Spleen (tissue), 11 donors: Measurements from ENCODE around the gene SURF1. TPM values are rescaled to one million over a fixed set of nuclear protein-coding genes. Genes with fewer than 3 reads are reported as not detected.

Source experiments
- DNase-seq: peaks from one replicate; pipeline ENCODE4 v3.0.0-alpha.2; 2020
- H3K27ac ChIP-seq, 8 donors: fragments of 200-600 bp; sonication (generic) in 7 of 8; 1 replicate in 4 of 8; 2 replicates in 4 of 8; pipeline versions ENCODE4 v1.5.0 to v1.8.0; 2016 to 2021; ENCODE audit warnings: inconsistent platforms in 4 of 8, mild to moderate bottlenecking in 4 of 8, moderate library complexity in 1 of 8
- H3K27me3 ChIP-seq, 7 donors: fragments of 200-600 bp; sonication (generic) in 6 of 7; replicated peaks in 1 of 7; 1 replicate in 4 of 7; 2 replicates in 3 of 7; pipeline versions ENCODE4 v1.5.0 to v1.8.0; 2016 to 2021; ENCODE audit warnings: inconsistent platforms in 3 of 7, mild to moderate bottlenecking in 1 of 7
- H3K36me3 ChIP-seq, 6 donors: fragments of 200-600 bp; sonication (generic) in 5 of 6; 1 replicate in 4 of 6; 2 replicates in 2 of 6; pipeline versions ENCODE4 v1.5.0 to v1.8.0; 2016 to 2021; ENCODE audit warnings: inconsistent platforms in 2 of 6
- H3K4me1 ChIP-seq, 6 donors: fragments of 200-600 bp; sonication (generic) in 5 of 6; 1 replicate in 3 of 6; 2 replicates in 3 of 6; pipeline versions ENCODE4 v1.5.0 to v1.8.0; 2016 to 2021; ENCODE audit warnings: inconsistent platforms in 3 of 6
- H3K4me3 ChIP-seq, 8 donors: fragments of 200-600 bp; sonication (generic) in 7 of 8; 1 replicate in 4 of 8; 2 replicates in 4 of 8; pipeline versions ENCODE4 v1.5.0 to v1.8.0; 2016 to 2021; ENCODE audit warnings: inconsistent platforms in 4 of 8, mild to moderate bottlenecking in 4 of 8, moderate library complexity in 2 of 8
- H3K9me3 ChIP-seq, 8 donors: fragments of 200-600 bp; sonication (generic) in 7 of 8; 1 replicate in 4 of 8; 2 replicates in 4 of 8; pipeline versions ENCODE4 v1.5.0 to v1.8.0; 2016 to 2021; ENCODE audit warnings: inconsistent platforms in 4 of 8
- CTCF ChIP-seq, 11 experiments: fragments of 200-600 bp in 7 of 11; fragments of 450-650 bp in 4 of 11; sonication (generic) in 4 of 11; IDR thresholded peaks in 8 of 11; conservative IDR thresholded peaks in 3 of 11; 1 replicate in 7 of 11; 2 replicates in 4 of 11; pipeline versions ENCODE4 v1.4.0 to v1.8.0; 2016 to 2021; ENCODE audit warnings: antibody characterized with exemption in 11 of 11, inconsistent platforms in 4 of 11, mild to moderate bottlenecking in 1 of 11
- POLR2A ChIP-seq, 3 donors: fragments of 450-650 bp; IDR thresholded peaks; one replicate each; pipeline ENCODE4 v1.5.1; 2017; ENCODE audit warnings: antibody characterized with exemption in 3 of 3, mild to moderate bottlenecking in 1 of 3
- POLR2AphosphoS5 ChIP-seq, 3 donors: sonication (generic); formaldehyde crosslinking; IDR thresholded peaks; one replicate each; pipeline ENCODE4 v1.5.1; 2017; ENCODE audit warnings: antibody characterized with exemption in 3 of 3
- WGBS, 5 donors: extraction: QIAGEN DNeasy Blood & Tissue Kit in 3 of 5; methylation state at CpG; one replicate each; pipeline versions ENCODE4 v1.1.5 to v1.1.7; 2013 to 2018; 5-methylcytosine and 5-hydroxymethylcytosine counted together
- intact Hi-C: fragments of 100-400 bp; cut with DNase I; formaldehyde crosslinking; loops from one replicate; pipeline ENCODE4 v1.15.0; 2023; ENCODE audit warnings: low total_unique reads
- polyA plus RNA-seq, 3 donors: library from polyadenylated mRNA; stranded (reverse); fragments of 200-250 nt; gene quantifications; one replicate each; pipeline ENCODE4 v1.2.1, GENCODE V29; 2013
- total RNA-seq, 7 donors: library from RNA; depleted of rRNA in 3 of 7; stranded (reverse); fragments of >200 nt in 3 of 7; fragmentation: NEBNext Ultra II Directional in 4 of 7; extraction: Animal tissue kit (Norgen Biotek cat#: 25700) in 4 of 7; gene quantifications; one replicate each; pipeline versions ENCODE4 v1.1.0 to v1.2.1, GENCODE V29; 2016 to 2021
- donor health status: healthy with polysubstance abuse.
- donor health status: DM: no; HTN: no; CAD: no; lungs with moderate emphysema.
- donor health status: DM: no; HTN: no; CAD: no.
- donor health status: Bipolar disorder and iron deficiency.
- donor health status: healthy.
- donor health status: DM: no; HTN: no; CAD: no.
- donor health status: DM: yes; HTN: yes; CAD: no.

SURF1 gene
- total and polyA plus RNA-seq, 10 donors = 31.4 to 75.6 (median 36.2) TPM

- intact Hi-C loops = no loop called here
- Histone ChIP-seq H3K27ac (peak overlapping the region in 1 of 8 donors; percentile 16), H3K4me1 (peaks cover 42 to 75% (median 58%) of the 10 kb centered on the region in 6 donors), H3K36me3 (peaks cover 0 to 99% (median 50%) of the 10 kb centered on the region in 6 donors), H3K27me3 (no peaks in the 10 kb centered on the region), H3K9me3 (no peaks in the 10 kb centered on the region), H3K4me3 (no peak overlapping the region)
- no peak for DNase-seq
- 87 to 94% (median 89%) methylated on average over 10 of the region's 10 CpGs for WGBS, 5 donors
- TF ChIP-seq POLR2A (IDR thresholded peaks at IDR 0.05) = no peak
- peak in 1 of 3 donors; percentile 7 for TF ChIP-seq POLR2AphosphoS5 (IDR thresholded peaks at IDR 0.05)
Observed at GRCh38 chr9:133367778-133368177, 11.5 kb upstream of the SURF1 start.

- no peak overlapping the region for H3K4me3 ChIP-seq
- TF ChIP-seq POLR2AphosphoS5 (IDR thresholded peaks at IDR 0.05) (no peak), POLR2A (IDR thresholded peaks at IDR 0.05) (no peak), CTCF (IDR thresholded peaks at IDR 0.05 in 8 of 11, conservative IDR thresholded peaks at IDR 0.05 in 3 of 11) (no peak)
- WGBS, 5 donors = 89 to 95% (median 93%) methylated on average over 22 of the region's 22 CpGs
- H3K36me3 ChIP-seq = peaks cover 0 to 99% (median 54%) of the 10 kb centered on the region in 6 donors
- no peaks in the 10 kb centered on the region for H3K9me3 ChIP-seq
- intact Hi-C loops = no loop called here
- peaks cover 37 to 69% (median 54%) of the 10 kb centered on the region in 6 donors for H3K4me1 ChIP-seq
- DNase-seq = no peak
- H3K27me3 ChIP-seq = no peaks in the 10 kb centered on the region
- H3K27ac ChIP-seq = no peak overlapping the region
Observed at GRCh38 chr9:133367221-133367620, 10.9 kb upstream of the SURF1 start.

- peaks cover 0 to 99% (median 61%) of the 10 kb centered on the region in 6 donors for H3K36me3 ChIP-seq
- H3K4me3 ChIP-seq = no peak overlapping the region
- DNase-seq = no peak
- TF ChIP-seq CTCF (IDR thresholded peaks at IDR 0.05 in 8 of 11, conservative IDR thresholded peaks at IDR 0.05 in 3 of 11) = no peak
- no peak for TF ChIP-seq POLR2A (IDR thresholded peaks at IDR 0.05)
- TF ChIP-seq POLR2AphosphoS5 (IDR thresholded peaks at IDR 0.05) = no peak
- H3K27ac ChIP-seq = no peak overlapping the region
- 94 to 98% (median 97%) methylated on average over 11 of the region's 11 CpGs for WGBS, 5 donors
- H3K9me3 ChIP-seq = no peaks in the 10 kb centered on the region
- H3K27me3 ChIP-seq = no peaks in the 10 kb centered on the region
- H3K4me1 ChIP-seq = peaks cover 29 to 62% (median 48%) of the 10 kb centered on the region in 6 donors
- intact Hi-C loops = no loop called here
Observed at GRCh38 chr9:133366435-133366834, 10.1 kb upstream of the SURF1 start.

GRCh38 chr9:133362359-133363044 lies 6.2 kb upstream of the SURF1 start:
- intact Hi-C loops = no loop called here
- no peaks in the 10 kb centered on the region for H3K9me3 ChIP-seq
- no peak for DNase-seq
- H3K4me1 ChIP-seq = peaks cover 2 to 62% (median 32%) of the 10 kb centered on the region in 6 donors
- H3K27me3 ChIP-seq = no peaks in the 10 kb centered on the region
- H3K4me3 ChIP-seq = no peak overlapping the region
- H3K27ac ChIP-seq = no peak overlapping the region
- 89 to 94% (median 91%) methylated on average over 12 to 15 of the region's 15 CpGs for WGBS, 5 donors
- TF ChIP-seq POLR2AphosphoS5 (IDR thresholded peaks at IDR 0.05) (peak; percentile 33 to 71 (median 50)), POLR2A (IDR thresholded peaks at IDR 0.05) (no peak), CTCF (IDR thresholded peaks at IDR 0.05 in 8 of 11, conservative IDR thresholded peaks at IDR 0.05 in 3 of 11) (no peak)
- H3K36me3 ChIP-seq = peaks cover 0 to 98% (median 80%) of the 10 kb centered on the region in 6 donors
